ENCODE results near the gene DMRT1. TPM values are rescaled to one million over a fixed set of nuclear protein-coding genes. Genes with fewer than 3 reads are reported as not detected.

Gene DMRT1
- polyA plus RNA-seq, 1 experiment = not detected

DNA sequence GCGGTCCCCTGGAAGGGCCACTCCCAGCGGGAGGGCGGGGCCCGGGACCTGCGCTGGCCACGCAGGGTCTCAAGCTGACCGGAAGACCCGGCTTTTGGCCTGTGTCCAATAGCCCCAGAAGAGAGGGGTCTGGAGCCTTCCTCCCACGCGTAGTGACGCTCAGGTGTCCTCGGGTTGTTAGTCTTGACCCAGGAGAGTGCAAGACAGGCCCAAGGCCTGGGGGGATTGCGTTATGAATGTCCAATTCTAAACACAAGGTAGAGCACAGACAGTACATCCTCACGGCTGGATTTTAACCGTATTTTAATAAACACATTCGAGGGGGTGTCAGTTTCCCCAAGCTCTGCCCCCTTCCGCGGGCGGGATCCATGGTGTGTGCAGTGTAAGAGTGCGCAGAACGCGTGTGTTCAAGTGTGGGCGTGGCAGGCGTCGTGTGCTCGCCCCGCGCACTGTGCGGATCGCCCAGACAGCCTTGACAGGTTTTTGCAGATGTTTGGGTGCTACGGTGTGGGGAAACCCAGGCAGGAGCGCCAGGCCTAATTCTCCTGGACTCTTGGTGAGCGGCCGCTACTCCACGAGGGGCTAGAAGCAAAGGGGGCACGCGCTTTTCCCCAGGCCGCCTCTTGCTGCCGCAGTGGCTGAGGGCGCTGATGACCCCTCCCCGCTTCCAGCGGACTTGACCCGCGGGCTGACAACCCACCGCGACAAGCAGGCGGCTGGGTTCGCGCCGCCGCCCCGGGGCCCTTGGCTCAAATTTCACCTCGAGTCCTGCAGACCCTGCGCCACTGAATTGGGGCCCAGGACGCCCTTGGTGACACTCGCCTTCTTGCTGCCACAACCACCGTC is 128.9 kb downstream of the DMRT1 start:
- peaks cover 45% of the 10 kb centered on the region for H3K27me3 ChIP-seq (ENCODE audit: control insufficient read depth, insufficient read depth, low read length)
- CTCF ChIA-PET = no interaction called here
- no peak for TF ChIP-seq CTCF (IDR thresholded peaks at IDR 0.05; ENCODE audit: insufficient read depth, low read depth, low read length)

GRCh38 chr9:971901-972500 is 130.5 kb downstream of the DMRT1 start:
- ChIA-PET CTCF (no interaction called here), POLR2A (no interaction called here)
- no peaks in the 10 kb centered on the region for H3K36me3 ChIP-seq (ENCODE audit: control insufficient read depth, insufficient read depth, low read length)
- TF ChIP-seq CTCF (IDR thresholded peaks at IDR 0.05; ENCODE audit: insufficient read depth, low read depth, low read length) = no peak
- H3K27me3 ChIP-seq (ENCODE audit: control insufficient read depth, insufficient read depth, low read length) = peaks cover 54% of the 10 kb centered on the region
- peak overlapping the region; percentile 35 for H3K4me3 ChIP-seq (ENCODE audit: low read depth, low read length)
- DNase-seq (ENCODE audit: low read depth) = no peak

More for the DNA sequence above, 128.9 kb downstream of the DMRT1 start:
- no peak overlapping the region for H3K4me3 ChIP-seq (ENCODE audit: low read depth, low read length)
- H3K36me3 ChIP-seq (ENCODE audit: control insufficient read depth, insufficient read depth, low read length) = no peaks in the 10 kb centered on the region
- no peak for DNase-seq (ENCODE audit: low read depth)
- POLR2A ChIA-PET = no interaction called here

- TF ChIP-seq CTCF (IDR thresholded peaks at IDR 0.05; ENCODE audit: insufficient read depth, low read depth, low read length) = no peak
- H3K36me3 ChIP-seq (ENCODE audit: control insufficient read depth, insufficient read depth, low read length) = no peaks in the 10 kb centered on the region
- CTCF ChIA-PET = interaction anchor here (0.6 kb wide), 1 partner anchor 9 kb away, joined by 3 read pairs; no protein-coding TSS in a partner anchor
- peaks cover 52% of the 10 kb centered on the region for H3K27me3 ChIP-seq (ENCODE audit: control insufficient read depth, insufficient read depth, low read length)
- no peak for DNase-seq (ENCODE audit: low read depth)
- POLR2A ChIA-PET = no interaction called here
- no peak overlapping the region for H3K4me3 ChIP-seq (ENCODE audit: low read depth, low read length)
Measured at GRCh38 chr9:972501-973294, 131.2 kb downstream of the DMRT1 start.

- no peak for DNase-seq (ENCODE audit: low read depth)
- ChIA-PET POLR2A (no interaction called here), CTCF (no interaction called here)
- Histone ChIP-seq H3K36me3 (ENCODE audit: control insufficient read depth, insufficient read depth, low read length) (no peaks in the 10 kb centered on the region), H3K27me3 (ENCODE audit: control insufficient read depth, insufficient read depth, low read length) (peaks cover 54% of the 10 kb centered on the region), H3K4me3 (ENCODE audit: low read depth, low read length) (no peak overlapping the region)
- TF ChIP-seq CTCF (IDR thresholded peaks at IDR 0.05; ENCODE audit: insufficient read depth, low read depth, low read length) = no peak
Measured at GRCh38 chr9:973295-973834, 131.9 kb downstream of the DMRT1 start.

Measured in BJ (cell line).